ENCODE measurements around the gene SEMA3C. TPM values are rescaled to one million over a fixed set of nuclear protein-coding genes. Genes with fewer than 3 reads are reported as not detected.

The SEMA3C gene
- total RNA-seq, 1 donor from 2014 or later, result 148 TPM

GRCh38 chr7:80839855-80840254 is 79.0 kb downstream of the SEMA3C start:
- H3K9ac ChIP-seq (ENCODE audit: low read length), result no peak overlapping the region
- H3K79me2 ChIP-seq (ENCODE audit: insufficient read depth, low read length), result peaks cover 17% of the 10 kb centered on the region
- no peaks in the 10 kb centered on the region for H3K9me3 ChIP-seq (ENCODE audit: insufficient read depth, low read depth, low read length)
- no peaks in the 10 kb centered on the region for H3K36me3 ChIP-seq (ENCODE audit: insufficient read depth, low read length)
- no peak overlapping the region for H3K4me2 ChIP-seq (ENCODE audit: low read length)
- peaks cover 16% of the 10 kb centered on the region for H3K4me1 ChIP-seq (ENCODE audit: insufficient read depth, low read length)
- H3K27me3 ChIP-seq (ENCODE audit: insufficient read depth, low read length), result no peaks in the 10 kb centered on the region
- no peaks in the 10 kb centered on the region for H3K9me3 Mint-ChIP-seq (ENCODE audit: unreplicated experiment)
- peaks cover 43% of the 10 kb centered on the region for H3K4me1 Mint-ChIP-seq (ENCODE audit: low read depth, unreplicated experiment)
- TF ChIP-seq CTCF (IDR thresholded peaks at IDR 0.05; ENCODE audit: insufficient read depth, low read depth, low read length), result no peak
- no peak for TF ChIP-seq EZH2 (IDR thresholded peaks at IDR 0.05; ENCODE audit: insufficient read depth, low read length)
- no peak overlapping the region for H3K4me3 ChIP-seq (ENCODE audit: insufficient read depth, low read depth, low read length)
- H4K20me1 ChIP-seq (ENCODE audit: insufficient read depth, low read length), result peaks cover 2% of the 10 kb centered on the region
- FAIRE-seq (no peak), DNase-seq (ENCODE audit: low read depth) (no peak)
- no peak overlapping the region for H2AFZ ChIP-seq (ENCODE audit: low read depth, low read length)
- no peak overlapping the region for H3K4me3 Mint-ChIP-seq (ENCODE audit: unreplicated experiment)
- no peak overlapping the region for H3K27ac Mint-ChIP-seq (ENCODE audit: unreplicated experiment)
- peaks cover 10% of the 10 kb centered on the region for H3K36me3 Mint-ChIP-seq (ENCODE audit: low read depth, unreplicated experiment)
- no peak overlapping the region for H3K27ac ChIP-seq (ENCODE audit: low read depth, low read length)
- H3K27me3 Mint-ChIP-seq (ENCODE audit: low read depth, unreplicated experiment), result no peaks in the 10 kb centered on the region

- H3K9me3 ChIP-seq (ENCODE audit: insufficient read depth, low read depth, low read length), result no peaks in the 10 kb centered on the region
- H3K27ac Mint-ChIP-seq (ENCODE audit: unreplicated experiment), result no peak overlapping the region
- peaks cover 2% of the 10 kb centered on the region for H4K20me1 ChIP-seq (ENCODE audit: insufficient read depth, low read length)
- H3K4me3 ChIP-seq (ENCODE audit: insufficient read depth, low read depth, low read length), result no peak overlapping the region
- H2AFZ ChIP-seq (ENCODE audit: low read depth, low read length), result no peak overlapping the region
- H3K27ac ChIP-seq (ENCODE audit: low read depth, low read length), result no peak overlapping the region
- no peak for DNase-seq (ENCODE audit: low read depth)
- peaks cover 17% of the 10 kb centered on the region for H3K79me2 ChIP-seq (ENCODE audit: insufficient read depth, low read length)
- H3K4me2 ChIP-seq (ENCODE audit: low read length), result no peak overlapping the region
- H3K9ac ChIP-seq (ENCODE audit: low read length), result no peak overlapping the region
- TF ChIP-seq EZH2 (IDR thresholded peaks at IDR 0.05; ENCODE audit: insufficient read depth, low read length), result no peak
- H3K4me1 ChIP-seq (ENCODE audit: insufficient read depth, low read length), result peaks cover 26% of the 10 kb centered on the region
- peaks cover 10% of the 10 kb centered on the region for H3K36me3 Mint-ChIP-seq (ENCODE audit: low read depth, unreplicated experiment)
- no peaks in the 10 kb centered on the region for H3K9me3 Mint-ChIP-seq (ENCODE audit: unreplicated experiment)
- H3K4me3 Mint-ChIP-seq (ENCODE audit: unreplicated experiment), result no peak overlapping the region
- peaks cover 49% of the 10 kb centered on the region for H3K4me1 Mint-ChIP-seq (ENCODE audit: low read depth, unreplicated experiment)
- H3K36me3 ChIP-seq (ENCODE audit: insufficient read depth, low read length), result no peaks in the 10 kb centered on the region
- no peaks in the 10 kb centered on the region for H3K27me3 ChIP-seq (ENCODE audit: insufficient read depth, low read length)
- no peak for FAIRE-seq
- no peaks in the 10 kb centered on the region for H3K27me3 Mint-ChIP-seq (ENCODE audit: low read depth, unreplicated experiment)
Observed at GRCh38 chr7:80838643-80839042, 80.2 kb downstream of the SEMA3C start.

- H3K27me3 Mint-ChIP-seq (ENCODE audit: low read depth, unreplicated experiment), result no peaks in the 10 kb centered on the region
- no peaks in the 10 kb centered on the region for H3K9me3 ChIP-seq (ENCODE audit: insufficient read depth, low read depth, low read length)
Observed at GRCh38 chr7:80837345-80837744, 81.5 kb downstream of the SEMA3C start.

More at GRCh38 chr7:80837345-80837744, 81.5 kb downstream of the SEMA3C start:
- Mint-ChIP-seq H3K27ac (ENCODE audit: unreplicated experiment) (peak overlapping the region; percentile 53), H3K36me3 (ENCODE audit: low read depth, unreplicated experiment) (peaks cover 10% of the 10 kb centered on the region), H3K4me1 (ENCODE audit: low read depth, unreplicated experiment) (peaks cover 46% of the 10 kb centered on the region), H3K9me3 (ENCODE audit: unreplicated experiment) (no peaks in the 10 kb centered on the region), H3K4me3 (ENCODE audit: unreplicated experiment) (no peak overlapping the region)
- no peak overlapping the region for H3K27ac ChIP-seq (ENCODE audit: low read depth, low read length)
- H3K4me1 ChIP-seq (ENCODE audit: insufficient read depth, low read length), result peaks cover 20% of the 10 kb centered on the region
- peaks cover 2% of the 10 kb centered on the region for H4K20me1 ChIP-seq (ENCODE audit: insufficient read depth, low read length)
- H2AFZ ChIP-seq (ENCODE audit: low read depth, low read length), result no peak overlapping the region
- H3K4me2 ChIP-seq (ENCODE audit: low read length), result no peak overlapping the region
- no peaks in the 10 kb centered on the region for H3K27me3 ChIP-seq (ENCODE audit: insufficient read depth, low read length)
- peaks cover 17% of the 10 kb centered on the region for H3K79me2 ChIP-seq (ENCODE audit: insufficient read depth, low read length)
- H3K9ac ChIP-seq (ENCODE audit: low read length), result no peak overlapping the region
- no peaks in the 10 kb centered on the region for H3K36me3 ChIP-seq (ENCODE audit: insufficient read depth, low read length)
- no peak for TF ChIP-seq EZH2 (IDR thresholded peaks at IDR 0.05; ENCODE audit: insufficient read depth, low read length)
- DNase-seq (ENCODE audit: low read depth) (no peak), FAIRE-seq (no peak)
- no peak overlapping the region for H3K4me3 ChIP-seq (ENCODE audit: insufficient read depth, low read depth, low read length)
